HT-29 (cell line): ENCODE data around the gene SH3BP2. TPM values are rescaled to one million over a fixed set of nuclear protein-coding genes. Genes with fewer than 3 reads are reported as not detected.

Source experiments
- DNase-seq: peaks from one replicate; pipeline ENCODE4 v3.0.0-alpha.2; 2015; ENCODE audit warnings: low spot score
- total RNA-seq: library from RNA; depleted of rRNA; stranded (reverse); fragments of >200 nt; shearing (Covaris generic); gene quantifications from 2 replicates; pipeline ENCODE4 v1.2.3, GENCODE V29; 2014

The SH3BP2 gene
- total RNA-seq, 1 experiment from 2014 or later: 166 TPM

- no peak for DNase-seq
Observed at GRCh38 chr4:2802618-2803531, 10.0 kb downstream of the SH3BP2 start.

- DNase-seq: peak; percentile 35
Observed at GRCh38 chr4:2803624-2804448, 11.0 kb downstream of the SH3BP2 start.

- DNase-seq: no peak
Observed at GRCh38 chr4:2804449-2804972, 11.6 kb downstream of the SH3BP2 start.

- DNase-seq: no peak
Observed at GRCh38 chr4:2804973-2805501, 12.2 kb downstream of the SH3BP2 start.

GRCh38 chr4:2805712-2806389 lies 13.0 kb downstream of the SH3BP2 start:
- peak; percentile 94 for DNase-seq

GRCh38 chr4:2806390-2807355 lies 13.8 kb downstream of the SH3BP2 start:
- peak; percentile 65 for DNase-seq

GRCh38 chr4:2807571-2807970 lies 14.7 kb downstream of the SH3BP2 start:
- peak; percentile 48 for DNase-seq

GRCh38 chr4:2808001-2808400 lies 15.1 kb downstream of the SH3BP2 start:
- DNase-seq: no peak

- DNase-seq: no peak
Observed at GRCh38 chr4:2809610-2810180, 16.8 kb downstream of the SH3BP2 start.

- no peak for DNase-seq
Observed at GRCh38 chr4:2810388-2810787, 17.5 kb downstream of the SH3BP2 start.

- DNase-seq: peak; percentile 65
Observed at GRCh38 chr4:2811830-2812611, 19.1 kb downstream of the SH3BP2 start.

GRCh38 chr4:2812612-2813354 lies 19.9 kb downstream of the SH3BP2 start:
- DNase-seq: no peak

GRCh38 chr4:2813446-2814405 lies 20.8 kb downstream of the SH3BP2 start:
- no peak for DNase-seq

- no peak for DNase-seq
Observed at GRCh38 chr4:2814627-2815270, 21.9 kb downstream of the SH3BP2 start.

GRCh38 chr4:2816401-2816954 lies 23.6 kb downstream of the SH3BP2 start:
- DNase-seq: no peak

GRCh38 chr4:2817137-2817536 lies 24.3 kb downstream of the SH3BP2 start:
- DNase-seq: no peak
